ENCODE measurements around the gene CCNG2.

Gene CCNG2

DNA sequence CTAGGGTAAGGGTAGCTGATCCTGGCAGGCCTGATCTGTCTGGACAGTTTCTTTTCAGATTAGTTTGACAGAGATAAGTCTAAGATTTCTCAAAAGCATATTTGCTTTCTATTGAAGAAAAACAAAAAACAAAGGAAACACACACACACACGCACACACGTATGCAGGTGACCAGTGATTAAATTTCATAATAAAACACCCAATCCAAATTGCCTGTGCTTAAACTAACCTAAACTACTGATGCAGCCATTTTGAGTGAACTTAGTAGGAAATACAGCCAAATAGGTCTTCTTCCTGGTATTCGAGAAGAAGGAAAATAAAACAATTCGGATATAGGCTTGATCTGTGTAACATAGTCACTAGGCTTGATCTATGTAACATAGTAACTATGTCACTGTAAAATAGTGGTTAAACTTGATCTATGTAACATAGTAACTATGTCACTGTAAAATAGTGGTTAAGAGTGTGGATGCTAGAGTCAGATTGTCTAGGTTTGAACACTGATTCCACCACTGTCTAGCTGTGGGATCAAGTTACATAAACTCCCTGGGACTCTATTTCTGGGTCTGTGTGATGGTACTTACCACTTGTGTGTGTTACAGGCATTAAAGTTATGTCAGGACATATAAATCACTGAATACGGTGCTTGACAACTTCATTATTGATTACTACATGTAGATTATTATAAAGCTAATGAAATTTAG is 9.8 kb upstream of the CCNG2 start:
- DNase-seq: no peak

- DNase-seq: no peak
Measured at GRCh38 chr4:77148078-77148477, 8.9 kb upstream of the CCNG2 start.

DNA sequence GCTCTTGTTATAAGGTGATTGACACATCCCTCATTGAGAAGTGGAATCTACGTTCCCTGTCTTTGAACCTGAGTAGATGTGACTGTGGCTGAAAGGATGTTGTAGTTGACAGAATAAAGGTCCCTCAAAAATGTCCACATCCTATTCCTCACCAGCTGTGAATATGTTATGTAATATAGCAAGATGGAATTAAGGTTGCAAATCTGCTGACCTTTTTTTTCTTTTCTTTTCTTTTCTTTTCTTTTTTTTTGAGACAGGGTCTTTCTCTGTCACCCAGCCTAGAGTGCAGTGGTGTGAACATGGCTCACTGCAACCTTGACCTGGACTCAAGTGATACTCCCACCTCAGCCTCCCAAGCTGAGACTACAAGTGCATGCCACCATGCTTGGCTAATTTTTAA is 7.2 kb upstream of the CCNG2 start:
- DNase-seq: no peak

GRCh38 chr4:77151241-77151640 is 5.8 kb upstream of the CCNG2 start:
- DNase-seq: no peak

GRCh38 chr4:77152421-77152820 is 4.6 kb upstream of the CCNG2 start:
- DNase-seq: no peak

- no peak for DNase-seq
Measured at GRCh38 chr4:77153006-77153405, 4.0 kb upstream of the CCNG2 start.

GRCh38 chr4:77154065-77154464 is 2.9 kb upstream of the CCNG2 start:
- no peak for DNase-seq

DNA sequence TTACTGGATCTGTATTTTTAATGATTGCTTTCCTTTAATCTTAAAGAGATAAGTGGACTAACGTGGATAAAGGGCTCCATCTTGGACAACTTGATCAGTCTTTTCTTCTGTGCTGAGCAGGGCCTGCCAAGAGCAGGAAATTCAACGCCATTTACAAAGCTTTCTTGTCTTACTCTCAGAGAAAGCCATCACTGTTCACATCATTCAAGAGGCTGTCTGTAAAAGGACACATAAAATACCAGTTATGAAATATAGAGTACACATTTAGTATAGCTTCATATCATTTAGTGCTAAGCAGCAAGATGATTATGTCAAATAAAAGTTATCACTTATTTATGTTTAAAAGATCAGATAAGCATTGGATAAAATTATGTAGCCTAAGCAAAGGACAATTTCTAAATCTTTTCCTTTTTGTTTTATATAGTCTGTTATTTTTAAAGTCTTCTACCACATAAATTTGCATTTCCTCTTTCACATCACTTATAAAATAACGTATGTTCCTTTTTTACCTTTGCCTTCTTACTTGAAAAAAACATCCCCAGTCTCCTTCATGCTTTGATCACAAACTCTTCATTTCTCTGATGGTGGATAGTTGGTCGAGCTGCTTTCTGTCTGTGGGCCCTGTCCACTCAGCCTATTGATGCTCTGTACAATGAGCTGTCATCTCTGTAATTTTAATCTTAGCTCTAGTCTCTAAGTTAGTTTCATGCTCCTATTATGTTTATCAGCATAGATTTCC is 2.1 kb upstream of the CCNG2 start:
- DNase-seq: no peak

GRCh38 chr4:77155631-77156452 is 1.2 kb upstream of the CCNG2 start:
- no peak for DNase-seq

DNA sequence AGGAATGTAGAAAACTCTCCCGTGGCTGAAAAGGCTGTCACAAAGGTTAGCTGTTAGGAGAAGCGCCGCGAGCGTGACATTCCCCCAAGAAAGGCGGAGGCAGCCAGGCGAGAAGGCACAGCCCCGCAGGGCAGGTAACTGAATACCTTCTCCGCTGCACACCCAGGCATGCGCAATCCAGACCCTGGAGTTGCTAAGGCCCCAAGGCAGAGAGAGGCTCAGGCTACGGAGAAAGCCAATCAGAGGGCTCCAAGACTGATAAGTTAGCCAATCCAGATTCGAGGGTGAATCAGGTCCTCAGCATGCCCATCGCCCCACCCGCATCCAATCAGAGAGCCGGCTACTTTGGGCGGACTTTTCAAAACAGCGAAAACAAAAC is 485 bp upstream of the CCNG2 start:
- peak; percentile 99 for DNase-seq

DNA sequence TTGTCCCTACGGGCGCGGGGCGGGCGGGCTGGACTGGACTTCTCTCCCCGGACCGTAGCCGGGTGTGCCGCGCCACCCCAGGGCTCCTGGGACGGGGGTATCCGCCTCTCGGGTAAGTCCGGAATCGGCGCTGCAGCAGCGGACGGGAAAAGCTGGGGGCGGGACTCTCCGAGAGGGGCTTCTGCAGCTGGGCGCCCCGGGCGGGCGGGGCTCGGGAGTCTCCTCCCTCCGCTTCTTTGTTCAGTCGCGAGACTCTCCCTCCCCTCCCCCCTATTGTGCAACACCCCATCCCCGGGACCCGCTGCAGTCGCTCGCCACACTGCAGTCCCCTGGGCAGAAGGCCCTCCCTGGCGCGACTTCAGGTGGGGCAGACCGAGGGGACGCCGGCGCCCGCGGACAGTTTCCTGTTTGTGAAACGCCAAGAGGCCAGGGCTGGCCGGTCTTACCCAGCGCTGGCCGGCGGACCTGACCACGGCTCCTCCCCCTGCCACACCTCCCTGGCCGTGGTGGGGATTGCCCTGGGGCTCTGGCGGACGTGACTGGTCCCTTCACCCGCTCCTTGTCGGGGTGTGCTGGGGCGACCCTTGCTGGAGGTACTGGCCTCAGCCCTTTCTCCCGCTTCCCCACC is 966 bp downstream of the CCNG2 start:
- peak; percentile 95 for DNase-seq

DNA sequence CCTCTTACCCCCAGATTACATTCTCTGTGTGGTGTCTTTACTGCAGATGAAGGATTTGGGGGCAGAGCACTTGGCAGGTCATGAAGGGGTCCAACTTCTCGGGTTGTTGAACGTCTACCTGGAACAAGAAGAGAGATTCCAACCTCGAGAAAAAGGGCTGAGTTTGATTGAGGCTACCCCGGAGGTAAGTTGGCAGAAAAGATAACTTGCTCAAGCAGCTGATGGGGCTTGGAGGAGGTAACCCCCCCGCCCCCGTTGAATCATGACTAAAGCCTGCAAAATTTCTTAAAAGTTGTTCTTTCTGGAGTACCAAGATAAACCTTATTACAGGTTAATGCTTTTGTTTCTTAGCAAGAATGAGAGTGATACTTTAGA is 1.5 kb downstream of the CCNG2 start:
- no peak for DNase-seq

DNA sequence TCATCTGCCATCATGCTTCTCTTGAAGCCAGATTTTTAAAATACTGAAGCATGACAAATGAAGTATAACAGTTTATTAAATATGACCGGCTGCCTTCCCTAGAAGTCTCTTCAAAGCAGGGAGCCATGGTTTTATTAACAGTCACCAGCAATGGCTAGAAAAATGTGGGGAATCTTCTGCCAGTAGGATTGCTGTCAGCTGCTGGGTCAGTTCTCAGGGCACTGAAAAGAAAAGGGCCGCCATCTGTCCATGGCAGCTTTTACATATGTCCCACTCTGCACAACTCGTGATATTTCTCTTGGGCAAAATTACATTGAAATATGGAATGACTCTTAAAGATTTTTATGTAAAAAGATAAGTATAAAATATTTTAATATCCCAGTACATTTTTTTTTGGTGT is 2.8 kb downstream of the CCNG2 start:
- DNase-seq: no peak

DNA sequence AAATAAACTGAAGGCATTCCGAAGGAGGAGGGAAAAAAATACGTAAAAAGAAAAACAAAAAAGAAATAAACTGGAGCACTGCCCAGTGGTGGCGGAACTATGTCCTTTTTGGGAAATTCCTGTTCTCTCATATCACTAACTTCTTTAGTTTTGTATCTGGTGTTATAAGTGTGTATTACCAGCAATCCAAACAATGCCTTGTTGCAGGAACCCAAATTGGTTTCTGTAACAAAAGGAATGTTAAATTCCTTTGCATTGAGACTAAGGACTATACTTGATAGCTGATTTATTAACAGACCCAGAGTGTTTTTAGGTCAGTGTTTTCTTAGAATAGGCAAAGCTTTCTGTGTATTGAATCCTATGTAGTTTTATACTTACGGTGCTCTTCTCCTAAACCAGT is 6.6 kb downstream of the CCNG2 start:
- no peak for DNase-seq

DNA sequence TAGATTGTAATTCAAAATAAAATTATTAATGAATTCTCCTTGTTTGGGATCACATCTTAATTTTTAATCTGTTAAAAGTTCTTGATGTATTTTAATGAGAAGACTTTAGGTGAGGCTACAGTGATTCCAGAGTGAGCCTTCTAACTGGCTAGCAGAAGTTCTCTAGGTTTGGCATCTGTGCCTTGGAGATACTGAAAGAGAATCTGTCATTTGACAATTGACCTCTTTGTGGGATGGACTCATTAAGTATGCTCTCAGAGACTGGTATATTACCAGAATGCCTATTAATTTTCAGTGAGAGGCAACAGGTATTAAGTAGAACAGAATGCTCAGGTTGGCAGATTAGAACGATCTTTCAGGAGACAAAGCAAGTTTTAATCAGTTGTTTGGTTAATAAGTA is 10.2 kb downstream of the CCNG2 start:
- DNase-seq: no peak

DNA sequence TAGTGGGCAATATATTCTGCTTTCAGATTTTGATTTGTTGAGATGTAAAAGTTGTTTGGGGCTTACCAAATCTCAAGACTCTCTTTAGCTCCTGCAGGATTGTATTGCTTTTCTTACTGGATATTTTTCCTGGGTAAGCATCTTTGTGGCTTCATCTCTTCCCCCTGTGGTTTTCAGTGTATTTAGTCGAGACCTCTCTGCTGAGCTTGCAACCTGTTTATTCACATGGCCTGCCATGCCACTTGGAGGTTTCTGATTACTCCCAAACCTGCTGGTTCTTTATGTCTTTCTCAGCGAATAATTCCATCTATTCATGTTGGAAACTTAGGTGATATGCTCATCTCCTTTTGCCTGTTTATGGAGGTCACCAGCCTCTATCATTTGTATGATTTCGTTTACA is 10.9 kb downstream of the CCNG2 start:
- no peak for DNase-seq

GRCh38 chr4:77169481-77169880 is 12.5 kb downstream of the CCNG2 start:
- no peak for DNase-seq

DNA sequence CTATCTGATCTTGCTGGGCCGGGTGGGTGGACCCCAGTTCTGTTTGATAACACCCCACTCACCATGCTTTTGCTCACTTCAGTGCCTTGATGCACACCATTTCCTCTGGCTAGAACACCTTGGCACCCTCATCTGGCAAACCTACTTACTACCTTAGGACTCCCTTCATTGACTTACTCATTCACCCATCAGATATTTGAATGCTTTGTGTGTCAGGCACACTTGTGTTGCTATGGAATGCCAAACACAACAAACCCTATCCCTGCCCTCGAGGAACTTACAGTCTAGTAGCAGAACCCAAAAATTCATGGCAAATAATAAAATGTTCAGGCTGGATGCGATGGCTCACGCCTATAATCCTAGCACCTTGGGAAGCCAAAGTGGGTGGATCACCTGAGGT is 13.9 kb downstream of the CCNG2 start:
- DNase-seq: no peak

- DNase-seq: no peak
Measured at GRCh38 chr4:77172336-77172735, 15.3 kb downstream of the CCNG2 start.

GRCh38 chr4:77174426-77174825 is 17.4 kb downstream of the CCNG2 start:
- DNase-seq: no peak

DNA sequence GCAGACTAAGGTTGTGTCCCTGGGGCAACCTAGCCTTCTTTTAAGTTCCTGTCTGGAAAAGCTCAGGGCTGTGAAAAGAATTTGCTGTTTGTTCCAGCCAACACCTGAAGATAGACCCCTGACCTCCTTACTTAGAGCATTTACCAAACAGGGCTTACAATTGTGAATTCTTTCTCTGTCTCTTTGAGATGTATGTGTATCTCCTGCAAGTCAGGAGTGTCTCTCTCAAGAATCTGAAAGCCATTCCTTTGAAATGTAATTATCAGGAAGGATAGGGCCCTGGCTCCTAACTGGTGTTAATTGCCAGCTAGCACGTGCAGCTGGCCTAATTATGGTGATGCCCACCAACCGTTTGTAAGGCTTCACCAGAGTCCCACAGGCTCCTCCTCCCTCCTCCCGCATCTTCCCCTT is 18.2 kb downstream of the CCNG2 start:
- DNase-seq: no peak

DNA sequence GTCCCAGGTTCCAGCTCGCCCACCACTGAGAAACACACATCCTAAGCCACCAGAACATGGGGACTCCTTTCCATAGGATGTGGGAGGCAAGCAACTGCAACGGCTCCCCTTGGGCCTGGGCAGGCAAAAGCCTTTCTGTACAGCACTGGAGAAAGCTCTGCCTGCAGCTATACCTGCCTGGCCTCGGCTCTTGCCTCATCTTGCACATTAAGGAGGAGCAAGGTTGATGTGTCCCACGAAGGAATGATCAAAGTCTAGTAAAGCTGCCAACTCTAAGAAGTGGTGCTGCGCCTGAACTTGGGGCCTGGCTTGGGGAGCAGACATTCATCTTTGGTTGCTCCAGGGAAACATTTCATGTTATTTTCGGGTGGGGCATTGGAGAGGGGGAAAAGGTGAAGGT is 19.6 kb downstream of the CCNG2 start:
- no peak for DNase-seq

DNA sequence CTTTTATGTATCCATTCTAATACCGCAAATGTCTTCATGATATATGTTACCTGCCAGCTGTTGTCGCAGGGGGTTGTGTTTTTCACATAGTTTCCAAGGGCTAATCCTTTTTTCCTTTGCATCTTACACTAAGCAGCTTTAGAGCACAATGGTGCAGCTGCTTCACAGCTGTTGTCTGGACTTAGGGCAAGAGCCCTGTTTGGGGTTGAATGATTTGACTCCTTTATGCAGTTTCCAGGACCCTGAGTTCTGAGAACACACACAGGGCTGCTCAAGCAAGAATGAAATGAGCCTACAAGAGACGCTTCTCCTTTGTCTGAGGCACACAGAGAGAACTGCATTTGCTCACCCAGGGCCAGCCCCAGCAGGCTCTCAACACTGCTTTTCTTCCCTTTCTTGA is 20.2 kb downstream of the CCNG2 start:
- DNase-seq: peak; percentile 76

- no peak for DNase-seq
Measured at GRCh38 chr4:77178560-77178959, 21.6 kb downstream of the CCNG2 start.
